Measurements from ENCODE around the gene KIAA0232.
A peak's percentile ranks its signal among the peaks of the same experiment; 100 is the strongest.
"Not testable (repeated sequence)": the region's sequence is repeated elsewhere in the genome, so short reads cannot be mapped to it uniquely, and the experiment has no call there.

KIAA0232 gene

GRCh38 chr4:6812766-6813165 is 30.2 kb downstream of the KIAA0232 start:
- peak; percentile 56 for FAIRE-seq

GRCh38 chr4:6813725-6814124 is 31.2 kb downstream of the KIAA0232 start:
- FAIRE-seq: no peak

- FAIRE-seq: peak; percentile 15
These were observed 32.7 kb downstream of the KIAA0232 start for GRCh38 chr4:6815029-6815836.

GRCh38 chr4:6819295-6819694 is 36.8 kb downstream of the KIAA0232 start:
- no peak for FAIRE-seq

- no peak for FAIRE-seq
These were observed 38.2 kb downstream of the KIAA0232 start for GRCh38 chr4:6820695-6821094.

- no peak for FAIRE-seq
These were observed 41.5 kb downstream of the KIAA0232 start for GRCh38 chr4:6824071-6824470.

- FAIRE-seq: no peak
These were observed 42.4 kb downstream of the KIAA0232 start for GRCh38 chr4:6824772-6825402.

- FAIRE-seq: no peak
These were observed 42.9 kb downstream of the KIAA0232 start for GRCh38 chr4:6825403-6825802.

- no peak for FAIRE-seq
These were observed 44.4 kb downstream of the KIAA0232 start for GRCh38 chr4:6826781-6827508.

- no peak for FAIRE-seq
These were observed 46.6 kb downstream of the KIAA0232 start for GRCh38 chr4:6829086-6829485.

GRCh38 chr4:6834867-6835266 is 52.3 kb downstream of the KIAA0232 start:
- FAIRE-seq: no peak

- not testable (repeated sequence) for FAIRE-seq
These were observed 53.1 kb downstream of the KIAA0232 start for GRCh38 chr4:6835616-6836015.

GRCh38 chr4:6837106-6837505 is 54.6 kb downstream of the KIAA0232 start:
- not testable (repeated sequence) for FAIRE-seq

GRCh38 chr4:6839579-6839978 is 57.1 kb downstream of the KIAA0232 start:
- FAIRE-seq: no peak

- FAIRE-seq: no peak
These were observed 57.8 kb downstream of the KIAA0232 start for GRCh38 chr4:6840062-6840976.

GRCh38 chr4:6845027-6845426 is 62.5 kb downstream of the KIAA0232 start:
- FAIRE-seq: no peak

GRCh38 chr4:6845574-6845973 is 63.0 kb downstream of the KIAA0232 start:
- FAIRE-seq: no peak

GRCh38 chr4:6847178-6847577 is 64.7 kb downstream of the KIAA0232 start:
- no peak for FAIRE-seq

- FAIRE-seq: no peak
These were observed 66.3 kb downstream of the KIAA0232 start for GRCh38 chr4:6848717-6849305.

GRCh38 chr4:6849691-6850090 is 67.2 kb downstream of the KIAA0232 start:
- no peak for FAIRE-seq

- no peak for FAIRE-seq
These were observed 68.9 kb downstream of the KIAA0232 start for GRCh38 chr4:6851431-6851830.

GRCh38 chr4:6851962-6852361 is 69.4 kb downstream of the KIAA0232 start:
- FAIRE-seq: no peak

Measured in G401.6 (cell line).